WI38 (cell line): Measurements from ENCODE around the gene SH3TC2.

Experiments
- H3K4me3 ChIP-seq: 2 replicates; pipeline ENCODE4 v1.5.1; 2011; ENCODE audit warnings: low read depth, mild to moderate bottlenecking, control low read depth, low read length
- CTCF ChIP-seq: IDR thresholded peaks from 2 replicates; pipeline ENCODE4 v1.5.1; 2012; ENCODE audit warnings: low read depth, mild to moderate bottlenecking, control low read depth, low read length

SH3TC2 gene

GRCh38 chr5:148962761-148963324 lies 100.0 kb downstream of the SH3TC2 start:
- TF ChIP-seq CTCF, result no peak
- no peak overlapping the region for H3K4me3 ChIP-seq

DNA sequence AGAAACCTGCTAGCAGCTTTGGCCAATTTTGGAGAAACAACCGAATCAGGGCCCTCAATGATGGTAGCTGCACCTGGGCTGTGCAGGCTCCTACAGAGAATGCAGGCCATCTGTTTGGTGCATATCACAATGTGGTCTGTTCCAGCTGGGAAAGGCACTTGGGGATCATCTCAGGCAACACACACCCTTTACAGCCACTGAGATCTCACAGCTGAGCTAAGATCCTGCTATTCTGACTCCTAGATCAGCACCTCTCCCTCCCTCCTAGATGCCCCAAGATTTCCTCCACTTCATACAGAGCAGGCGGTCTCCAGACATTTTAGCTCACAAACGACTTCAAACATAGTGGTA lies 100.7 kb downstream of the SH3TC2 start:
- H3K4me3 ChIP-seq, result no peak overlapping the region
- no peak for TF ChIP-seq CTCF

DNA sequence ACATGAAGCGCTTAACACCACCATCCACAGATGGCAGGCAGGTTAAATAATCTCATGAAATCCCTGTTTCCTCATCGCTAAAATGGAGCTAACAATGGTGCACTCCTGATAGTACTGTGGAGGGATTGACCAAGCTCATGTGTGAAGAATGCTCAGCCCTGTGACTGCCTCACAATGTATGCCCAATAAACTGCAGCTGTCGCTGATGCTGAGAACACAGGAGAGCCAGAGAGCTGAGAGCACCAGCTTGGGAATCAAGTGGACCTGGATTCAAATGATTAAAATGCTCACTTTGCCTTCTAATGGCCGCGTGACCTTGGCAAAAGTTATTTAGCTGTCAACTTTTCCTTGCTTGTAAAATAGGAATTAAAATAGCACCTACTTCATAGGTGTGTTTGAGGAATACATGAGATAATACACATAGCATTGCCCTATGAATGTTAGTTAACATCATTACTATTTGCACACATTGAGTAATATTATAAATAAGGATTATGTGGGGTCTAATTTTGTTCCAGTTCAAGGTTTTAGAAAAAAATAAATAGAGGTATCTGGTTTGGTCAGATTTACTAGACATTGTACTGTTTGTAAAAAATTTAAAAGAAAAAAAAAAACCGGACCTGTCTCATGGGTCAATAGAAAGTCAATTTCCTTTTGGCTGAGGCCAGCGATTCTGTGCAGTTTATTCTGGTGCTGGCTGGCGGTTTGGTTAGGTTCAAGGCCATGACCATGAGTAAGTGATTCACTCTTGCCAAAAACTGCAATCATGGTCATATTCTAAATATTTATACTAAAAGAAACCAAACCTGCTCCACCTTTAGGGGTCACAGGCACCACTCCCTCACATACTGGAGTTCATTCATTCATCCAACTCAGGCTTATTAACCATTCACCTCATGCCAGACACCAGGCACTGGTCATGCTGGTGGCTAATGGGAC lies 101.3 kb downstream of the SH3TC2 start:
- TF ChIP-seq CTCF, result no peak
- no peak overlapping the region for H3K4me3 ChIP-seq

GRCh38 chr5:148960070-148960769 lies 102.6 kb downstream of the SH3TC2 start:
- no peak overlapping the region for H3K4me3 ChIP-seq
- no peak for TF ChIP-seq CTCF

- H3K4me3 ChIP-seq, result no peak overlapping the region
- TF ChIP-seq CTCF, result peak; percentile 79
These were observed 105.2 kb downstream of the SH3TC2 start for GRCh38 chr5:148957591-148958202.

DNA sequence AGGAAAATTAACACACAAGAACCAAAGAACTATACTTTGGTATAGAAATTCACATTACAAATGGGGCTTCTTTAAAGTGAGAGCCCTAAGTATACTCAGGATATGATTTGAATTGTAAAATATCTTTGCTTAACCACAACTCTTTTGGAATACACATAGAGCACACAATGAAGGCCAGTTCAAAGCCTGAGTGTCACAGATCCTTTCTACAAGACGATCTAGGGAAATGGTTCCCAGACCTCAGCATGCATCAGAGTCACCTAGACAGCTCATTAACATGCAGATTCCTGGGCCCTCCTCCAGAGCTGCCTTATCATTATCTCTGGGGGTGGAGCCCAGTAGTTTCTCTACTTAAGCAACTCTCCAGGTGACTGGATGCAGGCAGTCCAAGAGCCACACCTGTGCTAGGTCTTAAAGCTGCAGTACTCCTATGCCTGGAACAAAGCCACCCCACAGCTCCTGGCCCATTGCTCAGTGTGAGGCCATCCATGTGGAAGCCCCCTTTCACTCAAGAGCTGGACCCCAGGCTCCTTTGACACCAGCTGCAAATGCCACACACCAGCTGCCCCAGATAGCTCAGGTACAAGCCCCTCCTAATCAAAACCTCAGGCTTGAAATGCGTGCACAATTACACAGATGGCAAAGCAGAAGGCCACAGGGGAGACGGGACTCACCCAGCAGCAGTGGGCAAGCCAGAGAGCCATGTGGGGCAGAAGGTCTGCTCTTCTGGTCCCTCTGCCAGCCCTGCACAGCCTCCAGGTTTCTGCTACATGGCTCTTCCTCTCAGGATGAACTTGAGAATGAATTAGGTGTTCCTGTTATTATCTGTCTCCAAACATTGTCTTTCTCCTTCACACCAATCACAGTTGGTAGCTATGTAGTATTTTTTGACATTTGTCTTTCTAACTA lies 106.1 kb downstream of the SH3TC2 start:
- no peak for TF ChIP-seq CTCF
- H3K4me3 ChIP-seq, result no peak overlapping the region
